OCI-M2 (cell line): Measurements from ENCODE around the gene MAML3.

Experiments
- DNase-seq: peaks from one replicate; lab custom pipeline; 2025; ENCODE audit not compliant: unreplicated experiment; lab: John Stamatoyannopoulos, UW

MAML3 gene

GRCh38 chr4:139672215-139672614, 481.8 kb downstream of the MAML3 start:
- no peak for DNase-seq

GRCh38 chr4:139670775-139671174, 483.2 kb downstream of the MAML3 start:
- DNase-seq, result no peak

DNA sequence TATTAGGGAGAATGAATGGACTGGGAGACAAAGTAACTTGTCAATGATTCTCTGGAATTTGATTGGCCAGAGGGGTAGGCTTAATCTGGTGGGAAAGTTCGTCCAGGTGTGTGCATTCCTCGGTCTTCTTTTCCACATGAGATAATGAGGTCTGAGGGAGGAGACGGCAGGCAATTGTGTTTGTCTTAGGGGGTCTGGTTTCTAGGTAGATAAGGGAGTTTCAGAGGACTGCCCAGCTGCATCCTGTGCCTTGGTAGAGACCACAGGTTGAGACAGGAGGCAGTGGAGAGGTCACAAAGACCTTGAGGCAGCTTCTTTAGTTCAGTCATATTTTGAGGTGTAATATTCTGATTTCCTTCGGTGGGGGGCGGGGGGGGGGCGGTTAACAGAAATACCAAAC, 484.1 kb downstream of the MAML3 start:
- DNase-seq, result no peak

GRCh38 chr4:139669335-139669734, 484.6 kb downstream of the MAML3 start:
- no peak for DNase-seq

DNA sequence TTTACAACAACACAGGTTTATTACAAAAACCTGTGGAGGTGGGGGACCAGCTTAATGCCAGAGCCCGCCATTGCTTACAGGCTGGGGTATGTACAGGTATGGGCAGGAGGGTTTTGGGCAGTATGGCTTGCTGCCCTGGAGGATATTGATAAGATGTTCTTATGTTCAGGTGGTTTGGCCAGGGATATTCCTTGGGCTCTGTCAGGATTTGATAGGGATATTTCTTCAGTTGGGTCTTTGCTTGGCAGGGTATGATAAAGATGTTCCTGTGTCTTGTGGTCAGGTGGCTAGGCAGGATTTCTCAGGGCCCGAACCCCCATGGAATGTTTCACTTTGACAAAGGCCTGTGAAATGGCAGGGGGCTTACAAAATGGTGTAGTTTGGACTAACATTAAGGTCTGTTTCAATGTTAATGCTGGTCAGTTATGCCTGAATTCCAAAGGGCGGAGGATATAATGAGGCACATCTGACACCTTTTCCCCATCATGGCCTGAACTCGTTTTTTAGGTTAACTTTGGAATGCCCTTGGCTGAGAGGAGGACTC, 485.3 kb downstream of the MAML3 start:
- DNase-seq, result no peak

GRCh38 chr4:139668036-139668435, 485.9 kb downstream of the MAML3 start:
- no peak for DNase-seq
